Liver (tissue), 3 donors: Measurements from ENCODE around the gene GNB1.

ENCODE experiments used
- EGR1 ChIP-seq, 2 donors: IDR thresholded peaks; 2 replicates each; pipeline ENCODE4 v1.6.1; 2016 to 2018; ENCODE audit warnings: antibody characterized with exemption in 2 of 2, low read depth in 2 of 2
- FOXA1 ChIP-seq: IDR thresholded peaks from 2 replicates; pipeline ENCODE4 v1.6.1; 2016; ENCODE audit warnings: antibody characterized with exemption
- JUND ChIP-seq, 2 donors: IDR thresholded peaks; 2 replicates each; pipeline ENCODE4 v1.6.1; 2016; ENCODE audit warnings: antibody characterized with exemption in 2 of 2
- RAD21 ChIP-seq, 2 donors: IDR thresholded peaks; 2 replicates each; pipeline ENCODE4 v1.6.1; 2016; ENCODE audit warnings: antibody characterized with exemption in 2 of 2, mild to moderate bottlenecking in 2 of 2
- TF ChIP-seq, protein P1 (sequence below): IDR thresholded peaks from 2 replicates; pipeline ENCODE4 v1.6.1; 2016; ENCODE audit warnings: antibody characterized with exemption
- TF ChIP-seq, protein P2 (sequence below): fragments of 150-350 bp; IDR thresholded peaks from 2 replicates; pipeline ENCODE4 v1.5.1; 2017; ENCODE audit warnings: improper control_type of control experiment, low read depth, low read length; ENCODE audit not compliant: missing input control
- TF ChIP-seq, protein P3 (sequence below): IDR thresholded peaks from 2 replicates; pipeline ENCODE4 v1.6.1; 2016; ENCODE audit warnings: antibody characterized with exemption
- donor health status: healthy.
- donor health status: healthy.

DNA sequence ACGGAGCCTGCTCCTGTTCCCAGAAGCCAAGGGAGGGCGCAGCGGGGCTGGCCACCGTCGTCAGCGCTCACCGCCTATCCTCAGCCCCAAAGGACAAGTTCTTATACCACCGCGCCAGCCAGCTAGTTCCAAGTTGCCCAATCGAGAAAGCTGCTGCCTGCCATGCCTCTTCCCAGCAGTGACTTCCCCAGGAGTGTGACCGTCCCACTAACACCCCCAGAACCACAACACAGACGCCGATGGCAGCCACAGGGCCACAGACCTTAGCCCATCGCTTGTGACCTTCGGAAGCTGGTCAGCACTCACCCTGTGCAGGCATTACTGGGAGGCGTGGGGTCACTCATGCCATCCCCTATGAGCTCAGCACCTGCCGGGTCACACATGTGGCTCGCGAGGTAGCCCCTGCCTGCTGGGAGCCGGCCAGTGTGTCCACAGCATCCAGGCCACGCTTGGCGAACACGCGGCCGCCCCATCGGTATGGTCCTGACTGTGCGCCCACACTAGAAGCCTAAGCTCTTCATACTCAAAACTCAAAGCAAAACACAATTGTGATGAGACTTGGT lies 132.7 kb downstream of the GNB1 start:
- TF ChIP-seq, protein P1, sequence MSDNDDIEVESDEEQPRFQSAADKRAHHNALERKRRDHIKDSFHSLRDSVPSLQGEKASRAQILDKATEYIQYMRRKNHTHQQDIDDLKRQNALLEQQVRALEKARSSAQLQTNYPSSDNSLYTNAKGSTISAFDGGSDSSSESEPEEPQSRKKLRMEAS, result peak; percentile 89
- TF ChIP-seq, protein P2, sequence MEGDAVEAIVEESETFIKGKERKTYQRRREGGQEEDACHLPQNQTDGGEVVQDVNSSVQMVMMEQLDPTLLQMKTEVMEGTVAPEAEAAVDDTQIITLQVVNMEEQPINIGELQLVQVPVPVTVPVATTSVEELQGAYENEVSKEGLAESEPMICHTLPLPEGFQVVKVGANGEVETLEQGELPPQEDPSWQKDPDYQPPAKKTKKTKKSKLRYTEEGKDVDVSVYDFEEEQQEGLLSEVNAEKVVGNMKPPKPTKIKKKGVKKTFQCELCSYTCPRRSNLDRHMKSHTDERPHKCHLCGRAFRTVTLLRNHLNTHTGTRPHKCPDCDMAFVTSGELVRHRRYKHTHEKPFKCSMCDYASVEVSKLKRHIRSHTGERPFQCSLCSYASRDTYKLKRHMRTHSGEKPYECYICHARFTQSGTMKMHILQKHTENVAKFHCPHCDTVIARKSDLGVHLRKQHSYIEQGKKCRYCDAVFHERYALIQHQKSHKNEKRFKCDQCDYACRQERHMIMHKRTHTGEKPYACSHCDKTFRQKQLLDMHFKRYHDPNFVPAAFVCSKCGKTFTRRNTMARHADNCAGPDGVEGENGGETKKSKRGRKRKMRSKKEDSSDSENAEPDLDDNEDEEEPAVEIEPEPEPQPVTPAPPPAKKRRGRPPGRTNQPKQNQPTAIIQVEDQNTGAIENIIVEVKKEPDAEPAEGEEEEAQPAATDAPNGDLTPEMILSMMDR, result no peak
- TF ChIP-seq JUND (IDR thresholded peaks at IDR 0.05) (peak in 1 of 2 donors; percentile 8), RAD21 (IDR thresholded peaks at IDR 0.05) (peak; percentile 64 to 69), EGR1 (IDR thresholded peaks at IDR 0.05; ENCODE audit: low read depth in 2 of 2) (peak; percentile 43 to 72), FOXA1 (peak; percentile 29)
- TF ChIP-seq, protein P3, sequence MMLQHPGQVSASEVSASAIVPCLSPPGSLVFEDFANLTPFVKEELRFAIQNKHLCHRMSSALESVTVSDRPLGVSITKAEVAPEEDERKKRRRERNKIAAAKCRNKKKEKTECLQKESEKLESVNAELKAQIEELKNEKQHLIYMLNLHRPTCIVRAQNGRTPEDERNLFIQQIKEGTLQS, result no peak
